ENCODE results near the gene MED13L. TPM values are rescaled to one million over a fixed set of nuclear protein-coding genes. Genes with fewer than 3 reads are reported as not detected.

The MED13L gene
- total RNA-seq, 2 experiments from 2014 or later: 25.7 to 40.1 TPM

GRCh38 chr12:115923851-115924250, 353.6 kb downstream of the MED13L start:
- intact Hi-C loops (cut with micrococcal nuclease; ENCODE audit: unreplicated experiment): no loop called here
- no peaks in the 10 kb centered on the region for H3K79me2 ChIP-seq (ENCODE audit: insufficient read depth, low read depth, low read length)
- CTCF ChIA-PET (ENCODE audit: unreplicated experiment): no interaction called here

DNA sequence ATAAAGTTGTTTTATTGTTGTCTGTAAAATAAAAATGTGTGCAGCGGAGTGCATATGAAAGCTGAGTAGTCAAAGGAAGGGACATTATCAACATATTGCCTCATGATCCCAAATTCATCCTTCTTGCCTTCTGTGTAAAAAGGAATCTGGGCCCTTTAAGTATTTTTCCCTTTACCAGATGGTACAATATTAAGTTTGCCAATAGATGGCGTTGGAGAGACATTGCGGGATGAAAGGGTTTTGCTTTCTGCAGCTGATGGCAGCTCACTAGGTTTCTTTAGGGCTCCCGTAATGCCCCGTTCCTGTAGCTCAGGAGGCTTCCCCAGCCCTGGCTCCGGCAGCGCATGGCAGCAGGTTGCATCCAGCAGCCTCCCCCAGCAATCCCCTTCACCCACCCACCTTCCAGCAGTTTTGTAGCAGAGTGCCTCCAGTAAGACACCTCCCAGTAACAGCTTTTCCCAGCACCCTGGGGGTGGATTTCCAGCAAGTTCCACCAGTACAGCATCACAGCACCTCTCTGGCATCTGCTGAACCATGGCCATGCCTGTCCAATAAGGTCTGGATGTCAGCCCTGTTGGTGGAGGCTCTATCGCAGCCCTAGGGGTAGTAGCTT, 354.4 kb downstream of the MED13L start:
- Histone ChIP-seq H3K36me3 (ENCODE audit: insufficient read depth, low read length) (no peaks in the 10 kb centered on the region), H3K79me2 (ENCODE audit: insufficient read depth, low read depth, low read length) (no peaks in the 10 kb centered on the region), H4K20me1 (ENCODE audit: insufficient read depth, low read length) (no peaks in the 10 kb centered on the region), H2AFZ (ENCODE audit: low read length) (no peak overlapping the region), H3K9me2 (ENCODE audit: insufficient read depth, low read length) (no peaks in the 10 kb centered on the region; the same call in 1 of the 2 replicates), H3K9me3 (ENCODE audit: low read length) (peaks cover 7% of the 10 kb centered on the region; the same call in 1 of the 2 replicates), H3K4me2 (ENCODE audit: low read length) (no peak overlapping the region), H3K27ac (ENCODE audit: low read depth, low read length, poor library complexity, severe bottlenecking) (no peak overlapping the region), H3K4me1 (ENCODE audit: insufficient read depth, low read length, poor library complexity, severe bottlenecking) (no peaks in the 10 kb centered on the region), H3K4me3 (ENCODE audit: low read depth, low read length, poor library complexity, severe bottlenecking) (no peak overlapping the region)
- POLR2A ChIA-PET: interaction anchor here (0.6 kb wide), 1 partner anchor 484 kb away, joined by 3 read pairs; no protein-coding TSS in a partner anchor
- no TSS peak for BruUV-seq (replicated peaks)
- TF ChIP-seq, protein P1, sequence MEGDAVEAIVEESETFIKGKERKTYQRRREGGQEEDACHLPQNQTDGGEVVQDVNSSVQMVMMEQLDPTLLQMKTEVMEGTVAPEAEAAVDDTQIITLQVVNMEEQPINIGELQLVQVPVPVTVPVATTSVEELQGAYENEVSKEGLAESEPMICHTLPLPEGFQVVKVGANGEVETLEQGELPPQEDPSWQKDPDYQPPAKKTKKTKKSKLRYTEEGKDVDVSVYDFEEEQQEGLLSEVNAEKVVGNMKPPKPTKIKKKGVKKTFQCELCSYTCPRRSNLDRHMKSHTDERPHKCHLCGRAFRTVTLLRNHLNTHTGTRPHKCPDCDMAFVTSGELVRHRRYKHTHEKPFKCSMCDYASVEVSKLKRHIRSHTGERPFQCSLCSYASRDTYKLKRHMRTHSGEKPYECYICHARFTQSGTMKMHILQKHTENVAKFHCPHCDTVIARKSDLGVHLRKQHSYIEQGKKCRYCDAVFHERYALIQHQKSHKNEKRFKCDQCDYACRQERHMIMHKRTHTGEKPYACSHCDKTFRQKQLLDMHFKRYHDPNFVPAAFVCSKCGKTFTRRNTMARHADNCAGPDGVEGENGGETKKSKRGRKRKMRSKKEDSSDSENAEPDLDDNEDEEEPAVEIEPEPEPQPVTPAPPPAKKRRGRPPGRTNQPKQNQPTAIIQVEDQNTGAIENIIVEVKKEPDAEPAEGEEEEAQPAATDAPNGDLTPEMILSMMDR (conservative IDR thresholded peaks at IDR 0.05; ENCODE audit: low read length): peak; percentile 70
- no peak for TF ChIP-seq EZH2phosphoT487 (IDR thresholded peaks at IDR 0.05; ENCODE audit: borderline replicate concordance, low read depth, low read length)
- intact Hi-C loops (cut with micrococcal nuclease; ENCODE audit: unreplicated experiment): no loop called here
- DNase-seq (ENCODE audit: low spot score): peak; percentile 14
- CTCF ChIA-PET (ENCODE audit: unreplicated experiment): no interaction called here

More at GRCh38 chr12:115923851-115924250, 353.6 kb downstream of the MED13L start:
- no peaks in the 10 kb centered on the region for H3K36me3 ChIP-seq (ENCODE audit: insufficient read depth, low read length)
- H3K9me3 ChIP-seq (ENCODE audit: low read length): peaks cover 7% of the 10 kb centered on the region; the same call in 1 of the 2 replicates
- H2AFZ ChIP-seq (ENCODE audit: low read length): no peak overlapping the region
- POLR2A ChIA-PET: no interaction called here
- no peak overlapping the region for H3K4me2 ChIP-seq (ENCODE audit: low read length)
- H4K20me1 ChIP-seq (ENCODE audit: insufficient read depth, low read length): no peaks in the 10 kb centered on the region
- H3K9me2 ChIP-seq (ENCODE audit: insufficient read depth, low read length): no peaks in the 10 kb centered on the region; the same call in 1 of the 2 replicates
- DNase-seq (ENCODE audit: low spot score): no peak
- no peaks in the 10 kb centered on the region for H3K4me1 ChIP-seq (ENCODE audit: insufficient read depth, low read length, poor library complexity, severe bottlenecking)
- BruUV-seq (replicated peaks): no TSS peak
- H3K4me3 ChIP-seq (ENCODE audit: low read depth, low read length, poor library complexity, severe bottlenecking): no peak overlapping the region
- H3K27ac ChIP-seq (ENCODE audit: low read depth, low read length, poor library complexity, severe bottlenecking): no peak overlapping the region
- TF ChIP-seq, protein P1 (conservative IDR thresholded peaks at IDR 0.05; ENCODE audit: low read length): no peak
- TF ChIP-seq EZH2phosphoT487 (IDR thresholded peaks at IDR 0.05; ENCODE audit: borderline replicate concordance, low read depth, low read length): no peak

Data from OCI-LY7 (cell line).